ENCODE results near the gene ALOX12B.
"Not testable (repeated sequence)": the region's sequence is repeated elsewhere in the genome, so short reads cannot be mapped to it uniquely, and the experiment has no call there.

Gene ALOX12B

DNA sequence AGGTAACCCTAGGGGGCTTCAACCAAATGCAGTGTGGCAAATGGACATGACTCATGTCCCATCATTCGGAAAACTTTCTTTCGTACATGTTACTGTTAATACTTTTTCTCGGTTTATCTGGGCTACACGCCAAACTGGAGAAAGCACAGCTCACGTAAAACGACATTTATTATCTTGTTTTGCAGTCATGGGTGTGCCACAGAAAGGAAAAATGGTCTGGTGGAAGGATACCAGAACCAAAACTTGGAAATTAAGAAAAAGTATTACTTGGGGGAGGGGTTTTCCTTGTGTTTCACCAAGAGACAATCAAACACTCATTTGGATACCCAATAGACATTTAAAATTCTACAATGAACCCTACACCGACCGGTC is 25.1 kb downstream of the ALOX12B start:
- Histone ChIP-seq H3K9me3 (ENCODE audit: low read length) (no peaks in the 10 kb centered on the region), H3K27me3 (ENCODE audit: insufficient read depth, low read length) (no peaks in the 10 kb centered on the region), H3K36me3 (ENCODE audit: insufficient read depth, low read length) (no peaks in the 10 kb centered on the region), H4K20me1 (ENCODE audit: insufficient read depth, low read length) (no peaks in the 10 kb centered on the region), H2AFZ (ENCODE audit: low read length) (no peak overlapping the region), H3K9me2 (ENCODE audit: low read depth, low read length) (no peaks in the 10 kb centered on the region), H3K9ac (ENCODE audit: low read length) (no peak overlapping the region), H3F3A (ENCODE audit: insufficient read depth, low read length) (no peaks in the 10 kb centered on the region), H3K4me2 (ENCODE audit: low read length) (no peak overlapping the region), H3K79me2 (ENCODE audit: insufficient read depth, low read length) (no peaks in the 10 kb centered on the region), H3K4me1 (ENCODE audit: insufficient read depth, low read length, severe bottlenecking) (peaks cover 6% of the 10 kb centered on the region), H3K27ac (ENCODE audit: low read depth, low read length, poor library complexity, severe bottlenecking) (no peak overlapping the region), H3K4me3 (ENCODE audit: low read depth, low read length, poor library complexity, severe bottlenecking) (no peak overlapping the region)
- no peak for TF ChIP-seq EZH2 (IDR thresholded peaks at IDR 0.05; ENCODE audit: borderline replicate concordance, low read length)
- no peak for TF ChIP-seq CTCF (IDR thresholded peaks at IDR 0.05; ENCODE audit: low read length)

GRCh38 chr17:8061851-8062250 is 25.7 kb downstream of the ALOX12B start:
- not testable (repeated sequence) for H3K36me3 ChIP-seq (ENCODE audit: insufficient read depth, low read length); H2AFZ ChIP-seq (ENCODE audit: low read length); H3K4me3 ChIP-seq (ENCODE audit: low read depth, low read length, poor library complexity, severe bottlenecking); H3K27ac ChIP-seq (ENCODE audit: low read depth, low read length, poor library complexity, severe bottlenecking); H3F3A ChIP-seq (ENCODE audit: insufficient read depth, low read length); H3K27me3 ChIP-seq (ENCODE audit: insufficient read depth, low read length); H3K9ac ChIP-seq (ENCODE audit: low read length); H3K79me2 ChIP-seq (ENCODE audit: insufficient read depth, low read length); H3K9me3 ChIP-seq (ENCODE audit: low read length); H3K4me2 ChIP-seq (ENCODE audit: low read length); H4K20me1 ChIP-seq (ENCODE audit: insufficient read depth, low read length); H3K9me2 ChIP-seq (ENCODE audit: low read depth, low read length)
- H3K4me1 ChIP-seq (ENCODE audit: insufficient read depth, low read length, severe bottlenecking) = peaks cover 12% of the 10 kb centered on the region

DNA sequence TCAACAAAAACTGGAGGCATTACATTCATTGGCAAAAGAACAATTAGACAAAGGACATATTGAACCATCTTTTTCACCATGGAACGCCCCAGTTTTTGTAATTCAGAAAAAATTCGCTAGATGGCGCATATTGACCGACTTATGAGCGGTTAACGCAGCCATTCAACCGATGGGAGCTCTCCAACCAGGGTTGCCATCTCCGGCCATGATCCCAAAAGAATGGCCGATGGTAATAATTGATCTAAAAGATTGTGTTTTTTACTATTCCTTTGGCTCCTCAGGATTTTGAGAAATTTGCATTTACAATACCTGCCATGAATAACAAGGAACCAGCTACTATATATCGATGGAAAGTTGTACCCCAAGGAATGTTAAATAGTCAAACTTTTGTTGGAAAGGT is 27.2 kb downstream of the ALOX12B start:
- H3K79me2 ChIP-seq (ENCODE audit: insufficient read depth, low read length) = no peaks in the 10 kb centered on the region
- no peak for TF ChIP-seq EZH2 (IDR thresholded peaks at IDR 0.05; ENCODE audit: borderline replicate concordance, low read length)
- peak; percentile 73 for TF ChIP-seq CTCF (IDR thresholded peaks at IDR 0.05; ENCODE audit: low read length)
- H3F3A ChIP-seq (ENCODE audit: insufficient read depth, low read length) = no peaks in the 10 kb centered on the region
- no peaks in the 10 kb centered on the region for H3K36me3 ChIP-seq (ENCODE audit: insufficient read depth, low read length)
- no peaks in the 10 kb centered on the region for H4K20me1 ChIP-seq (ENCODE audit: insufficient read depth, low read length)
- H3K27ac ChIP-seq (ENCODE audit: low read depth, low read length, poor library complexity, severe bottlenecking) = no peak overlapping the region
- no peak overlapping the region for H3K9ac ChIP-seq (ENCODE audit: low read length)
- H3K4me3 ChIP-seq (ENCODE audit: low read depth, low read length, poor library complexity, severe bottlenecking) = no peak overlapping the region
- H3K9me2 ChIP-seq (ENCODE audit: low read depth, low read length) = no peaks in the 10 kb centered on the region
- no peaks in the 10 kb centered on the region for H3K9me3 ChIP-seq (ENCODE audit: low read length)
- H3K4me1 ChIP-seq (ENCODE audit: insufficient read depth, low read length, severe bottlenecking) = peaks cover 24% of the 10 kb centered on the region
- H3K27me3 ChIP-seq (ENCODE audit: insufficient read depth, low read length) = no peaks in the 10 kb centered on the region
- no peak overlapping the region for H2AFZ ChIP-seq (ENCODE audit: low read length)
- no peak overlapping the region for H3K4me2 ChIP-seq (ENCODE audit: low read length)

DNA sequence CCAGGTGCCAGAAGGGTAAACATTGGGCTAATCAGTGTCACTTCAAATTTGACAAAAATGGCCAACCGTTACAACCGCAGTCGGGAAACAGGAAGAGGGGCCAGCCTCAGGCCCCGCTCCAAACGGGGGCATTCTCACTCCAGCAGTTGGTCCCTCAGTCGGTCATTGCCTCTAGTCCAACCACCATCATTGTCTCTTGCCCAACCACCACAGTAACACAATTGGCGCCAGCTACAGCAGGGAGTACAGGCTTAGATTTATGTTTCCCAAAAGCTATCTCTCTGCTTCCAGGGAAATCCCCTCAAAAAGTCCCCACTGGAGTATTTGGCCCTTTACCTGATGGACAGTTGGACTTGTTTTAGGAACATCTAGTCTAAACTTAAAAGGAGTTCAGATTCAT is 28.4 kb downstream of the ALOX12B start:
- no peak for TF ChIP-seq EZH2 (IDR thresholded peaks at IDR 0.05; ENCODE audit: borderline replicate concordance, low read length)
- TF ChIP-seq CTCF (IDR thresholded peaks at IDR 0.05; ENCODE audit: low read length) = no peak
- Histone ChIP-seq H2AFZ (ENCODE audit: low read length) (no peak overlapping the region), H3F3A (ENCODE audit: insufficient read depth, low read length) (no peaks in the 10 kb centered on the region), H3K27ac (ENCODE audit: low read depth, low read length, poor library complexity, severe bottlenecking) (no peak overlapping the region), H3K27me3 (ENCODE audit: insufficient read depth, low read length) (no peaks in the 10 kb centered on the region), H3K4me2 (ENCODE audit: low read length) (no peak overlapping the region), H4K20me1 (ENCODE audit: insufficient read depth, low read length) (no peaks in the 10 kb centered on the region), H3K36me3 (ENCODE audit: insufficient read depth, low read length) (no peaks in the 10 kb centered on the region), H3K4me1 (ENCODE audit: insufficient read depth, low read length, severe bottlenecking) (peaks cover 24% of the 10 kb centered on the region), H3K9me2 (ENCODE audit: low read depth, low read length) (no peaks in the 10 kb centered on the region), H3K79me2 (ENCODE audit: insufficient read depth, low read length) (no peaks in the 10 kb centered on the region), H3K9me3 (ENCODE audit: low read length) (no peaks in the 10 kb centered on the region), H3K4me3 (ENCODE audit: low read depth, low read length, poor library complexity, severe bottlenecking) (no peak overlapping the region), H3K9ac (ENCODE audit: low read length) (no peak overlapping the region)

Data from OCI-LY1 (cell line).